Nephron (organoid): ENCODE results near the gene ARHGEF37.
A peak's percentile ranks its signal among the peaks of the same experiment; 100 is the strongest.

Source experiments
- H3K27ac Mint-ChIP-seq, 3 experiments: 2 replicates each; pipeline ENCODE4 v1.8.0; 2020; ENCODE audit warnings: mixed read lengths in 3 of 3, mild to moderate bottlenecking in 2 of 3, moderate library complexity in 1 of 3
- H3K27me3 Mint-ChIP-seq: 2 replicates; pipeline ENCODE4 v1.8.0; 2021; ENCODE audit warnings: low read depth, mild to moderate bottlenecking, moderate library complexity, mixed read lengths
- H3K36me3 Mint-ChIP-seq: 2 replicates; pipeline ENCODE4 v1.8.0; 2020; ENCODE audit warnings: low read depth, mixed read lengths
- H3K4me1 Mint-ChIP-seq: 2 replicates; pipeline ENCODE4 v1.8.0; 2020; ENCODE audit warnings: mixed read lengths
- H3K4me3 Mint-ChIP-seq, 3 experiments: 2 replicates each; pipeline ENCODE4 v1.8.0; 2020; ENCODE audit warnings: mild to moderate bottlenecking in 3 of 3, mixed read lengths in 3 of 3, moderate library complexity in 2 of 3
- H3K9me3 Mint-ChIP-seq: 2 replicates; pipeline ENCODE4 v1.8.0; 2020; ENCODE audit warnings: mixed read lengths
- TF ChIP-seq, protein P1 (sequence below), 3 experiments: fragments of 200-600 bp; sonication (generic); IDR thresholded peaks; one replicate each; pipeline ENCODE4 v1.5.0; 2021; ENCODE audit warnings: antibody characterized with exemption in 3 of 3; ENCODE audit not compliant: unreplicated experiment in 3 of 3

ARHGEF37 gene

DNA sequence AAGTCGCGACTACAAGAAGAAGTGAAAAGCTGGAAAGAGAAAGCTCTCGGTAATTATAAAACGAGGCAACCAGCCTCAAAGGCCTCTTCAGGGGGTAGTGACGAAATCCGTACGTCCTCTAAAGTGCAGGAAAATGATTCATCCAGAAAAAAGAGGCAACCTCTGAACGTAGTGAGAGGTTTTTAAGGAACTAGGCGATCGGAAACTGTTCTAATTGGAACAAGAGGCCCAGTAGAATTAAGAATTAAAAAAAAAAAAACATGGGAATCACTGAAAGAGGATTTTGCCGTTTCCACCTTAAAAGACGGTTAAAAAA lies 31.1 kb upstream of the ARHGEF37 start:
- H3K4me1 Mint-ChIP-seq, result peaks cover 38% of the 10 kb centered on the region
- peaks cover 3% of the 10 kb centered on the region for H3K27me3 Mint-ChIP-seq

GRCh38 chr5:149550594-149551226 lies 30.6 kb upstream of the ARHGEF37 start:
- Mint-ChIP-seq H3K4me1 (peaks cover 34% of the 10 kb centered on the region), H3K27ac (peak overlapping the region; percentile 96 to 100 (median 98)), H3K36me3 (peaks cover 38% of the 10 kb centered on the region), H3K27me3 (peaks cover 3% of the 10 kb centered on the region), H3K9me3 (no peaks in the 10 kb centered on the region), H3K4me3 (peak overlapping the region; percentile 96 to 100 (median 98))
- TF ChIP-seq, protein P1, sequence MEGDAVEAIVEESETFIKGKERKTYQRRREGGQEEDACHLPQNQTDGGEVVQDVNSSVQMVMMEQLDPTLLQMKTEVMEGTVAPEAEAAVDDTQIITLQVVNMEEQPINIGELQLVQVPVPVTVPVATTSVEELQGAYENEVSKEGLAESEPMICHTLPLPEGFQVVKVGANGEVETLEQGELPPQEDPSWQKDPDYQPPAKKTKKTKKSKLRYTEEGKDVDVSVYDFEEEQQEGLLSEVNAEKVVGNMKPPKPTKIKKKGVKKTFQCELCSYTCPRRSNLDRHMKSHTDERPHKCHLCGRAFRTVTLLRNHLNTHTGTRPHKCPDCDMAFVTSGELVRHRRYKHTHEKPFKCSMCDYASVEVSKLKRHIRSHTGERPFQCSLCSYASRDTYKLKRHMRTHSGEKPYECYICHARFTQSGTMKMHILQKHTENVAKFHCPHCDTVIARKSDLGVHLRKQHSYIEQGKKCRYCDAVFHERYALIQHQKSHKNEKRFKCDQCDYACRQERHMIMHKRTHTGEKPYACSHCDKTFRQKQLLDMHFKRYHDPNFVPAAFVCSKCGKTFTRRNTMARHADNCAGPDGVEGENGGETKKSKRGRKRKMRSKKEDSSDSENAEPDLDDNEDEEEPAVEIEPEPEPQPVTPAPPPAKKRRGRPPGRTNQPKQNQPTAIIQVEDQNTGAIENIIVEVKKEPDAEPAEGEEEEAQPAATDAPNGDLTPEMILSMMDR (IDR thresholded peaks at IDR 0.05; ENCODE audit: unreplicated experiment in 3 of 3), result no peak

More for the DNA sequence above, 31.1 kb upstream of the ARHGEF37 start:
- TF ChIP-seq, protein P1 (IDR thresholded peaks at IDR 0.05; ENCODE audit: unreplicated experiment in 3 of 3), result no peak
- Mint-ChIP-seq H3K9me3 (no peaks in the 10 kb centered on the region), H3K4me3 (peak overlapping the region; percentile 96 to 100 (median 98)), H3K27ac (peak overlapping the region; percentile 96 to 100 (median 98)), H3K36me3 (peaks cover 43% of the 10 kb centered on the region)

- H3K4me3 Mint-ChIP-seq, result peak within 1 kb of the TSS; percentile 96 to 100 (median 98)
- H3K27me3 Mint-ChIP-seq, result peaks cover 3% of the 10 kb centered on the region
- peaks cover 28% of the 10 kb centered on the region for H3K4me1 Mint-ChIP-seq
- TF ChIP-seq, protein P1 (IDR thresholded peaks at IDR 0.05; ENCODE audit: unreplicated experiment in 3 of 3), result peak; percentile 85 to 91 (median 86)
- no peaks in the 10 kb centered on the region for H3K9me3 Mint-ChIP-seq
- H3K36me3 Mint-ChIP-seq, result peaks cover 32% of the 10 kb centered on the region
- H3K27ac Mint-ChIP-seq, result peak within 1 kb of the TSS; percentile 96 to 100 (median 98)
Observed at GRCh38 chr5:149551227-149552037, 29.9 kb upstream of the ARHGEF37 start, which contains the start of gene CSNK1A1. CSNK1A1 (minus strand) TSS chr5:149551439; CDS start chr5:149550964, 475 bp downstream.

DNA sequence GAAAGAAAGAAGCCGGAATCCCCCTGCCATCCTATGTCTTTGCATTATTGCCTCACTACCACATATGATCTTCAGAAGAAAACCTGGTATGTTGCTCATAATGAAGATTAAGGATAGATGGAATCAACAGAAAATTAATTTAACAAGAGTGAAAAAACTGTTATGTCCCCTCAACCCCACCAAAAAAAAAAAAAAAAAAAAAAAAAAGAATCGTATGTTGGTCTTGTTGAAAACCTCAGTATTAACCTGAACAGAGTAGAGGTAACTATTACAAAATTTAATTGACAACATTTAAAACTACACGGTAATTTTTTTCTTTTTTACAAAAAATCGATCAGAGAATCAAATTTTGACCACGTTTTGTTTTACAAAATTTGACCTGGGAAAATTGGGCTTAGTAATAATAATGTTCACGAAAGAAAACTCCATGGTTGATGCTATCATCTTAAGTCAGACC lies 29.2 kb upstream of the ARHGEF37 start:
- TF ChIP-seq, protein P1 (IDR thresholded peaks at IDR 0.05; ENCODE audit: unreplicated experiment in 3 of 3), result peak in 2 of 3 experiments; percentile 6 to 11
- H3K27me3 Mint-ChIP-seq, result peaks cover 3% of the 10 kb centered on the region
- H3K9me3 Mint-ChIP-seq, result no peaks in the 10 kb centered on the region
- H3K36me3 Mint-ChIP-seq, result peaks cover 25% of the 10 kb centered on the region
- peaks cover 21% of the 10 kb centered on the region for H3K4me1 Mint-ChIP-seq
- peak overlapping the region; percentile 96 to 100 (median 98) for H3K4me3 Mint-ChIP-seq
- peak overlapping the region; percentile 96 to 100 (median 98) for H3K27ac Mint-ChIP-seq

DNA sequence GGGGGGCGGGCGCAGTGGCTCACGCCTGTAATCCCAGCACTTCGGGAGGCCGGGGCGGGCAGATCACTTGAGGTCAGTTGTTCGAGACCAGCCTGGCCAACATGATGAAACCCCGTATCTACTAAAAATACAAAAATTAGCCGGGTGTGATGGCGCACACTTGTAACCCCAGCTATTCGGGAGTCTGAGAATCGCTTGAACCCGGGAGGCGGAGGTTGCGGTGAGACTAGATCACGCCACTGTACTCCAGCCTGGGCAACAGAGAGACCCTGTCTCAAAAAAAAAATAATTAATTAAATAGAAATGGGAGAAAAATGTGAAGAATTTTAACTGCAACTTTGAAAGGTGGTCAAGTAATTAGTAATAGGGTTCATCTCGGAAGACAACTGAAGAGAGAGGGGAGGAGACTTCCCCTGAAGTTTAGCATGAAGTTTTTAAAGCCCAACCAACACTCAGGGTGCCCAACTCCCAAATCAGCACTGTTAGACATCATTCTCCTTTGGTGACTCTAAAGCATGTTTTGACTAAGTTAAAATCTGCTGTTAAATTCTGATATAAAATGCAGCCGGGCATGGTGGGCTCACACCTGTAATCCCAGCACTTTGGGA lies 28.6 kb upstream of the ARHGEF37 start:
- peaks cover 20% of the 10 kb centered on the region for H3K36me3 Mint-ChIP-seq
- H3K4me3 Mint-ChIP-seq, result peak overlapping the region; percentile 19 to 44 (median 43)
- H3K9me3 Mint-ChIP-seq, result no peaks in the 10 kb centered on the region
- H3K27ac Mint-ChIP-seq, result no peak overlapping the region
- H3K27me3 Mint-ChIP-seq, result peaks cover 3% of the 10 kb centered on the region
- TF ChIP-seq, protein P1 (IDR thresholded peaks at IDR 0.05; ENCODE audit: unreplicated experiment in 3 of 3), result no peak
- peaks cover 15% of the 10 kb centered on the region for H3K4me1 Mint-ChIP-seq
